Keratinocyte (primary cell): ENCODE results near the gene EPHB6. TPM values are rescaled to one million over a fixed set of nuclear protein-coding genes. Genes with fewer than 3 reads are reported as not detected.

ENCODE experiments used
- DNase-seq: peaks from one replicate; pipeline ENCODE4 v3.0.0-alpha.2; 2011; ENCODE audit warnings: low read depth, missing footprints, low spot score
- FAIRE-seq: peaks from 2 replicates; lab custom pipeline; 2011; peaks lifted over from hg19 to GRCh38; lab: Jason Lieb, UNC
- H2AFZ ChIP-seq: 2 replicates; pipeline ENCODE4 v1.6.0; 2012; ENCODE audit warnings: low read length, control low read depth, inconsistent platforms; ENCODE audit not compliant: control insufficient read depth
- H3K27ac ChIP-seq: 2 replicates; pipeline ENCODE4 v1.5.1; 2011; ENCODE audit warnings: low read length; ENCODE audit not compliant: control insufficient read depth, insufficient read depth
- H3K27me3 ChIP-seq: 3 replicates; pipeline ENCODE4 v1.6.0; 2011; ENCODE audit warnings: low read length; ENCODE audit not compliant: control insufficient read depth, insufficient read depth; ENCODE audit errors: extremely low read depth
- H3K36me3 ChIP-seq, 2 experiments: 2 replicates in 1 of 2; 3 replicates in 1 of 2; pipeline ENCODE4 v1.5.1; 2011; ENCODE audit warnings: low read length in 2 of 2, mild to moderate bottlenecking in 1 of 2; ENCODE audit not compliant: control insufficient read depth in 2 of 2, insufficient read depth in 2 of 2; ENCODE audit errors: extremely low read depth in 1 of 2
- H3K4me1 ChIP-seq: 3 replicates; pipeline ENCODE4 v1.5.1; 2011; ENCODE audit warnings: low read length; ENCODE audit not compliant: control insufficient read depth, insufficient read depth; ENCODE audit errors: extremely low read depth
- H3K4me2 ChIP-seq: 3 replicates; pipeline ENCODE4 v1.6.0; 2011; ENCODE audit warnings: low read depth, low read length; ENCODE audit not compliant: control insufficient read depth, insufficient read depth; ENCODE audit errors: extremely low read depth
- H3K4me3 ChIP-seq, 3 experiments: fragments of 200-600 bp in 1 of 3; sonication (generic) in 1 of 3; 2 replicates in 2 of 3; 3 replicates in 1 of 3; pipeline ENCODE4 v1.5.1; 2011 to 2016; ENCODE audit warnings: low read length in 3 of 3, mild to moderate bottlenecking in 3 of 3, control low read depth in 2 of 3, inconsistent platforms in 1 of 3, low read depth in 1 of 3, mixed read lengths in 1 of 3, mixed run types in 1 of 3, moderate library complexity in 1 of 3; ENCODE audit not compliant: control insufficient read depth in 2 of 3, insufficient read depth in 2 of 3; ENCODE audit errors: extremely low read depth in 1 of 3
- H3K79me2 ChIP-seq: 2 replicates; pipeline ENCODE4 v1.6.0; 2012; ENCODE audit warnings: low read length; ENCODE audit not compliant: control insufficient read depth, insufficient read depth
- H3K9ac ChIP-seq: 3 replicates; pipeline ENCODE4 v1.6.0; 2011; ENCODE audit warnings: low read length; ENCODE audit not compliant: control insufficient read depth, insufficient read depth; ENCODE audit errors: extremely low read depth
- H3K9me1 ChIP-seq: 3 replicates; pipeline ENCODE4 v1.6.0; 2011; ENCODE audit warnings: low read length; ENCODE audit not compliant: control insufficient read depth, insufficient read depth; ENCODE audit errors: extremely low read depth
- H3K9me3 ChIP-seq: 2 replicates; pipeline ENCODE4 v1.5.1; 2012; ENCODE audit warnings: low read depth, low read length; ENCODE audit not compliant: control insufficient read depth
- H4K20me1 ChIP-seq: 3 replicates; pipeline ENCODE4 v1.6.0; 2011; ENCODE audit warnings: low read length; ENCODE audit not compliant: control insufficient read depth, insufficient read depth; ENCODE audit errors: extremely low read depth
- CTCF ChIP-seq, 3 experiments: IDR thresholded peaks in 1 of 3; conservative IDR thresholded peaks in 1 of 3; optimal IDR thresholded peaks in 1 of 3; 2 replicates in 2 of 3; 3 replicates in 1 of 3; pipeline versions ENCODE3 to v1.5.1; 2011; ENCODE audit warnings: low read length in 3 of 3, mild to moderate bottlenecking in 3 of 3, moderate library complexity in 2 of 3, control low read depth in 1 of 3, inconsistent platforms in 1 of 3; ENCODE audit not compliant: insufficient read depth in 2 of 3; ENCODE audit errors: extremely low read depth in 1 of 3
- EZH2 ChIP-seq: IDR thresholded peaks from one replicate; pipeline ENCODE4 v1.6.1; 2012; ENCODE audit warnings: inconsistent platforms, mild to moderate bottlenecking, low read length, moderate library complexity
- dilution Hi-C: fragments of 300-500 bp; cut with MboI; formaldehyde crosslinking; loops from one replicate; pipeline ENCODE4 v1.7.0; 2020; ENCODE audit warnings: low sequenced_read_pairs; ENCODE audit not compliant: extremely low pct_ligation_motif_present
- polyA plus RNA-seq, 5 experiments: library from polyadenylated mRNA; depleted of rRNA in 3 of 5; stranded (reverse) in 3 of 5; stranded (forward) in 1 of 5; unstranded in 1 of 5; fragments of >200 nt; gene quantifications; 1 replicate in 1 of 5; 2 replicates in 3 of 5; 3 replicates in 1 of 5; pipeline versions ENCODE4 v1.2.1 to v1.2.3, GENCODE V29; 2011 to 2012; ENCODE audit warnings: missing spikeins in 2 of 5, low read depth in 1 of 5, low replicate concordance in 1 of 5

Gene EPHB6
- polyA plus RNA-seq, 1 donor (not counting 4 experiments of a cell fraction or from before 2014, with no cell fraction given), result 1.9 TPM

GRCh38 chr7:142897691-142898090 lies 42.8 kb downstream of the EPHB6 start:
- no peak overlapping the region for H2AFZ ChIP-seq
- DNase-seq, result no peak
- TF ChIP-seq EZH2 (no peak), CTCF (optimal IDR thresholded peaks at IDR 0.05 in 1 of 3, IDR thresholded peaks at IDR 0.05 in 1 of 3, conservative IDR thresholded peaks at IDR 0.05 in 1 of 3; ENCODE audit: extremely low read depth in 1 of 3, insufficient read depth in 2 of 3, low read length in 3 of 3) (no peak)
- no peaks in the 10 kb centered on the region for H3K4me1 ChIP-seq
- no peaks in the 10 kb centered on the region for H3K9me1 ChIP-seq
- no peak overlapping the region for H3K27ac ChIP-seq
- FAIRE-seq, result no peak
- no peak overlapping the region for H3K4me3 ChIP-seq
- no peaks in the 10 kb centered on the region for H3K79me2 ChIP-seq
- no peak overlapping the region for H3K9ac ChIP-seq
- no peaks in the 10 kb centered on the region for H3K36me3 ChIP-seq
- H3K4me2 ChIP-seq, result no peak overlapping the region
- dilution Hi-C loops, result no loop called here
- no peaks in the 10 kb centered on the region for H3K9me3 ChIP-seq
- H4K20me1 ChIP-seq, result no peaks in the 10 kb centered on the region
- H3K27me3 ChIP-seq, result peaks cover 9% of the 10 kb centered on the region

GRCh38 chr7:142898377-142899170 lies 43.7 kb downstream of the EPHB6 start:
- H3K27ac ChIP-seq, result no peak overlapping the region

More at GRCh38 chr7:142898377-142899170, 43.7 kb downstream of the EPHB6 start:
- FAIRE-seq (no peak), DNase-seq (no peak)
- Histone ChIP-seq H2AFZ (no peak overlapping the region), H3K4me1 (no peaks in the 10 kb centered on the region), H3K36me3 (no peaks in the 10 kb centered on the region), H3K79me2 (no peaks in the 10 kb centered on the region), H3K9ac (no peak overlapping the region), H4K20me1 (no peaks in the 10 kb centered on the region), H3K4me2 (no peak overlapping the region), H3K9me1 (no peaks in the 10 kb centered on the region), H3K27me3 (peaks cover 4% of the 10 kb centered on the region), H3K9me3 (no peaks in the 10 kb centered on the region), H3K4me3 (no peak overlapping the region)
- dilution Hi-C loops, result no loop called here
- TF ChIP-seq CTCF (optimal IDR thresholded peaks at IDR 0.05 in 1 of 3, IDR thresholded peaks at IDR 0.05 in 1 of 3, conservative IDR thresholded peaks at IDR 0.05 in 1 of 3; ENCODE audit: extremely low read depth in 1 of 3, insufficient read depth in 2 of 3, low read length in 3 of 3) (no peak), EZH2 (no peak)
